GM19395 (cell line): ENCODE data around the gene SYT2.
"Not testable (repeated sequence)": the region's sequence is repeated elsewhere in the genome, so short reads cannot be mapped to it uniquely, and the experiment has no call there.

Experiments
- ATAC-seq: cut with Tn5 transposase; IDR thresholded peaks from one replicate; pipeline ENCODE4 v1.9.1; 2021; ENCODE audit warnings: mild to moderate bottlenecking, moderate library complexity; ENCODE audit not compliant: unreplicated experiment

The SYT2 gene

GRCh38 chr1:202599669-202600431, 110.4 kb downstream of the SYT2 start:
- no peak for ATAC-seq

- no peak for ATAC-seq
Observed at GRCh38 chr1:202597090-202597761, 113.0 kb downstream of the SYT2 start.

- no peak for ATAC-seq
Observed at GRCh38 chr1:202596638-202597037, 113.6 kb downstream of the SYT2 start.

- ATAC-seq = no peak
Observed at GRCh38 chr1:202593845-202594244, 116.4 kb downstream of the SYT2 start.

- ATAC-seq = no peak
Observed at GRCh38 chr1:202592146-202592545, 118.1 kb downstream of the SYT2 start.

GRCh38 chr1:202591515-202591914, 118.7 kb downstream of the SYT2 start:
- ATAC-seq = no peak

GRCh38 chr1:202590975-202591411, 119.3 kb downstream of the SYT2 start:
- ATAC-seq = no peak

GRCh38 chr1:202590126-202590525, 120.1 kb downstream of the SYT2 start:
- no peak for ATAC-seq

- no peak for ATAC-seq
Observed at GRCh38 chr1:202589190-202589930, 120.9 kb downstream of the SYT2 start.

- no peak for ATAC-seq
Observed at GRCh38 chr1:202588503-202589189, 121.6 kb downstream of the SYT2 start.

GRCh38 chr1:202587859-202588485, 122.3 kb downstream of the SYT2 start:
- ATAC-seq = no peak

- no peak for ATAC-seq
Observed at GRCh38 chr1:202586871-202587270, 123.4 kb downstream of the SYT2 start.

- ATAC-seq = no peak
Observed at GRCh38 chr1:202586018-202586821, 124.0 kb downstream of the SYT2 start.

GRCh38 chr1:202585590-202585933, 124.7 kb downstream of the SYT2 start:
- no peak for ATAC-seq

- no peak for ATAC-seq
Observed at GRCh38 chr1:202584707-202585589, 125.3 kb downstream of the SYT2 start.

- ATAC-seq = not testable (repeated sequence)
Observed at GRCh38 chr1:202582350-202582749, 127.9 kb downstream of the SYT2 start.

GRCh38 chr1:202580619-202581018, 129.6 kb downstream of the SYT2 start:
- no peak for ATAC-seq

- no peak for ATAC-seq
Observed at GRCh38 chr1:202579806-202580205, 130.4 kb downstream of the SYT2 start.

GRCh38 chr1:202578565-202578964, 131.7 kb downstream of the SYT2 start:
- ATAC-seq = no peak
